K562 (cell line): ENCODE data around the gene ADAMTSL3. TPM values are rescaled to one million over a fixed set of nuclear protein-coding genes. Genes with fewer than 3 reads are reported as not detected.

ENCODE experiments used
- ATAC-seq: fragments of 200-7000 bp; cut with Tn5 transposase; 3 replicates; pipeline ENCODE4 v1.9.1; 2020; ENCODE audit warnings: moderate library complexity
- BruUV-seq: library from RNA; stranded (reverse); fragments of 400-500 nt; replicated peaks from 2 replicates; lab custom pipeline; 2021; lab: Mats Ljungman, UMichigan
- CTCF ChIA-PET: fragments of 300-600 bp; formaldehyde crosslinking; extraction: SDS; loops from one replicate; lab custom pipeline; 2021; ENCODE audit warnings: low intra/inter-chr PET ratio; lab: Yijun Ruan, JAX
- POLR2A ChIA-PET: fragments of 300-600, 350-650 bp; sonication (Branson Sonifier 250); formaldehyde crosslinking; extraction: SDS; loops from one replicate; lab custom pipeline; 2021; ENCODE audit warnings: antibody characterized with exemption, inconsistent platforms; lab: Yijun Ruan, JAX
- DNase-seq, 4 experiments: peaks; one replicate each; pipeline versions ENCODE4 v3.0.0 to v3.0.0-alpha.2; 2011 to 2018; ENCODE audit warnings: low spot score in 3 of 4, mixed read lengths in 3 of 4; ENCODE audit errors: extremely low read depth in 1 of 4
- FAIRE-seq: peaks from 2 replicates; lab custom pipeline; 2011; peaks lifted over from hg19 to GRCh38; lab: Jason Lieb, UNC
- H2AFZ ChIP-seq: 2 replicates; pipeline ENCODE4 v1.6.0; 2011; ENCODE audit warnings: low read depth, low read length, control low read depth, inconsistent platforms
- H3K27ac ChIP-seq: fragments of 200-600 bp; 3 replicates; pipeline ENCODE4 v1.8.0; 2011; ENCODE audit warnings: low read depth, mild to moderate bottlenecking, control low read depth, inconsistent platforms, low read length, moderate library complexity, mixed read lengths; ENCODE audit errors: extremely low read depth
- H3K27me3 ChIP-seq, 2 experiments: fragments of 300-600 bp in 1 of 2; 2 replicates in 1 of 2; 3 replicates in 1 of 2; pipeline versions ENCODE4 v1.6.0 to v1.8.0; 2011; ENCODE audit warnings: inconsistent platforms in 2 of 2, low read length in 2 of 2, mild to moderate bottlenecking in 1 of 2, mixed read lengths in 1 of 2, moderate library complexity in 1 of 2; ENCODE audit not compliant: control insufficient read depth in 2 of 2, insufficient read depth in 2 of 2
- H3K36me3 ChIP-seq: fragments of 300-600 bp; 3 replicates; pipeline ENCODE4 v1.8.0; 2011; ENCODE audit warnings: mild to moderate bottlenecking, low read length, inconsistent platforms; ENCODE audit not compliant: control insufficient read depth, insufficient read depth
- H3K4me1 ChIP-seq, 2 experiments: fragments of 200-600 bp in 1 of 2; replicated peaks in 1 of 2; 2 replicates in 1 of 2; 3 replicates in 1 of 2; pipeline versions ENCODE4 v1.5.1 to v1.8.0; 2011; ENCODE audit warnings: inconsistent platforms in 2 of 2, low read length in 2 of 2, mild to moderate bottlenecking in 1 of 2, mixed read lengths in 1 of 2, moderate library complexity in 1 of 2; ENCODE audit not compliant: control insufficient read depth in 2 of 2, insufficient read depth in 2 of 2
- H3K4me2 ChIP-seq: 2 replicates; pipeline ENCODE4 v1.6.1; 2011; ENCODE audit warnings: low read length, control low read depth, inconsistent platforms, mixed read lengths; ENCODE audit not compliant: insufficient read depth
- H3K4me3 ChIP-seq: fragments of 200-600 bp; sonication (generic), shearing (Covaris generic); 2 replicates; pipeline ENCODE4 v1.5.1; 2016; ENCODE audit warnings: control low read depth, inconsistent platforms
- H3K79me2 ChIP-seq: fragments of 200-600 bp; 3 replicates; pipeline ENCODE4 v1.8.0; 2011; ENCODE audit warnings: low read length, inconsistent platforms; ENCODE audit not compliant: control insufficient read depth, insufficient read depth
- H3K9ac ChIP-seq, 2 experiments: 2 replicates each; pipeline versions ENCODE4 v1.6.0 to v1.6.1; 2011; ENCODE audit warnings: low read depth in 2 of 2, low read length in 2 of 2, control low read depth in 1 of 2, inconsistent platforms in 1 of 2, mild to moderate bottlenecking in 1 of 2, mixed read lengths in 1 of 2; ENCODE audit not compliant: insufficient read depth in 1 of 2
- H3K9me1 ChIP-seq: one replicate; pipeline ENCODE4 v1.6.0; 2011; ENCODE audit warnings: inconsistent platforms, mild to moderate bottlenecking, low read length, moderate library complexity; ENCODE audit not compliant: control insufficient read depth, insufficient read depth
- H3K9me3 ChIP-seq: replicated peaks from 2 replicates; pipeline ENCODE4 v1.5.1; 2011; ENCODE audit warnings: low read depth, low read length, inconsistent platforms; ENCODE audit not compliant: control insufficient read depth, insufficient read depth
- H4K20me1 ChIP-seq: replicated peaks from 2 replicates; pipeline ENCODE4 v1.6.1; 2011; ENCODE audit warnings: low read length, inconsistent platforms, mixed read lengths; ENCODE audit not compliant: control insufficient read depth, insufficient read depth
- CC2D1A ChIP-seq: fragments of 450-650 bp; IDR thresholded peaks from 2 replicates; pipeline ENCODE4 v1.6.1; 2017; ENCODE audit warnings: mild to moderate bottlenecking
- DMBX1 ChIP-seq: fragments of 250-450 bp; sonication (Bioruptor Pico); IDR thresholded peaks from 2 replicates; pipeline ENCODE4 v1.8.0; 2022; ENCODE audit warnings: inconsistent platforms, mild to moderate bottlenecking, moderate library complexity, borderline replicate concordance
- E2F1 ChIP-seq: sonication (generic); formaldehyde crosslinking; IDR thresholded peaks from 2 replicates; pipeline ENCODE4 v1.8.1; 2023; ENCODE audit warnings: mild to moderate bottlenecking, missing genetic modification reagents, moderate library complexity
- FUS ChIP-seq: fragments of 200-400 bp; formaldehyde crosslinking; optimal IDR thresholded peaks from 2 replicates; pipeline ENCODE3; 2017; ENCODE audit warnings: low read depth, low read length
- IFI16 ChIP-seq: fragments of 250-450 bp; sonication (Bioruptor Pico); IDR thresholded peaks from 2 replicates; pipeline ENCODE4 v2.1.2; 2022; ENCODE audit warnings: mild to moderate bottlenecking, inconsistent platforms
- KDM1A ChIP-seq, 2 experiments: fragments of 450-650 bp; IDR thresholded peaks; 2 replicates each; pipeline ENCODE4 v1.6.1; 2016; ENCODE audit warnings: mild to moderate bottlenecking in 2 of 2
- MCM3 ChIP-seq: fragments of 450-650 bp; IDR thresholded peaks from 2 replicates; pipeline ENCODE4 v1.6.1; 2016
- MCM7 ChIP-seq, 2 experiments: fragments of 450-650 bp; IDR thresholded peaks; 2 replicates each; pipeline ENCODE4 v1.6.1; 2016 to 2018
- PHF8 ChIP-seq: fragments of 200-600 bp; sonication (generic); IDR thresholded peaks from 2 replicates; pipeline ENCODE4 v1.6.1; 2012; ENCODE audit warnings: mixed run types, mild to moderate bottlenecking, inconsistent platforms, low read length, moderate library complexity, borderline replicate concordance
- PTTG1 ChIP-seq: fragments of 450-650 bp; IDR thresholded peaks from 2 replicates; pipeline ENCODE4 v1.6.1; 2016; ENCODE audit warnings: low read depth, mild to moderate bottlenecking, missing genetic modification characterization, missing compliant biosample characterization
- SMAD4 ChIP-seq: fragments of 250-450 bp; sonication (Bioruptor Pico); conservative IDR thresholded peaks from 2 replicates; pipeline ENCODE4 v1.8.0; 2021; ENCODE audit warnings: inconsistent platforms, mild to moderate bottlenecking, moderate library complexity
- SREBF1 ChIP-seq: fragments of 150-350 bp; IDR thresholded peaks from 2 replicates; pipeline ENCODE4 v1.6.1; 2014; ENCODE audit warnings: antibody characterized with exemption, low read depth, low read length, borderline replicate concordance
- TRIM24 ChIP-seq, 2 experiments: fragments of 450-650 bp; IDR thresholded peaks; 2 replicates each; pipeline ENCODE4 v1.6.1; 2016
- ZNF133 ChIP-seq: fragments of 250-450 bp; sonication (Bioruptor Pico); IDR thresholded peaks from 2 replicates; pipeline ENCODE4 v1.4.0; 2020; ENCODE audit warnings: mild to moderate bottlenecking
- ZNF143 ChIP-seq: sonication (generic); formaldehyde crosslinking; IDR thresholded peaks from 2 replicates; pipeline ENCODE4 v1.9.0; 2022; ENCODE audit warnings: mild to moderate bottlenecking, missing genetic modification reagents
- ZNF184 ChIP-seq: sonication (generic); formaldehyde crosslinking; IDR thresholded peaks from 2 replicates; pipeline ENCODE4 v1.5.0; 2020; ENCODE audit warnings: missing genetic modification reagents
- ZNF707 ChIP-seq: fragments of 250-450 bp; sonication (Bioruptor Pico); conservative IDR thresholded peaks from 2 replicates; pipeline ENCODE4 v1.8.0; 2022; ENCODE audit warnings: inconsistent platforms, mild to moderate bottlenecking, moderate library complexity
- ZNF77 ChIP-seq: fragments of 250-450 bp; sonication (Bioruptor Pico); IDR thresholded peaks from 2 replicates; pipeline ENCODE4 v1.5.0; 2020
- in situ Hi-C: fragments of 300-500 bp; cut with MboI; formaldehyde crosslinking; loops from 4 replicates; pipeline ENCODE4 v1.15.0; 2018; ENCODE audit warnings: inconsistent platforms, mixed read lengths
- intact Hi-C: fragments of 100-400 bp; cut with micrococcal nuclease; formaldehyde crosslinking; loops from 2 replicates; pipeline ENCODE4 v1.14.2; 2022
- polyA plus RNA-seq, 8 experiments: library from polyadenylated mRNA; depleted of rRNA in 4 of 8; stranded (reverse) in 5 of 8; unstranded in 3 of 8; fragments of >200 nt; fragmentation: Nextera tagmentation in 2 of 8; fragmentation: Illumina TruSeq in 1 of 8; extraction: Ambion mirVana in 2 of 8; extraction: Trizol in 1 of 8; gene quantifications; 2 replicates each; pipeline versions ENCODE4 v1.2.1 to v1.2.3, GENCODE V29; 2011 to 2014; ENCODE audit warnings: inconsistent platforms in 1 of 8, missing spikeins in 1 of 8
- total RNA-seq, 7 experiments: library from RNA; depleted of rRNA in 6 of 7; stranded (reverse); fragments of >200 nt in 6 of 7; fragmentation: Illumina TruSeq in 2 of 7; extraction: Trizol in 2 of 7; gene quantifications; 2 replicates each; pipeline versions ENCODE4 v1.2.1 to v1.2.3, GENCODE V29; 2011 to 2021; ENCODE audit warnings: low replicate concordance in 1 of 7

Gene ADAMTSL3
- total and polyA plus RNA-seq, 9 of the 15 experiments (the other 6 are each of a cell fraction or from before 2014, with no cell fraction given) = 0.01 to 0.18 (median 0.07) TPM; not detected in 3

- no peak for FAIRE-seq
- BruUV-seq = no TSS peak
These were observed 56.5 kb downstream of the ADAMTSL3 start for GRCh38 chr15:83710452-83710851.

More at GRCh38 chr15:83710452-83710851, 56.5 kb downstream of the ADAMTSL3 start:
- no peaks in the 10 kb centered on the region for H4K20me1 ChIP-seq
- no peak overlapping the region for H3K9ac ChIP-seq
- no peaks in the 10 kb centered on the region for H3K36me3 ChIP-seq
- in situ Hi-C loops (no loop called here), intact Hi-C loops (no loop called here)
- no peak overlapping the region for H3K4me3 ChIP-seq
- CTCF ChIA-PET = no interaction called here
- H2AFZ ChIP-seq = no peak overlapping the region
- H3K27ac ChIP-seq = no peak overlapping the region
- H3K79me2 ChIP-seq = no peaks in the 10 kb centered on the region
- H3K4me1 ChIP-seq = no peaks in the 10 kb centered on the region
- DNase-seq = no peak
- H3K9me3 ChIP-seq = no peaks in the 10 kb centered on the region
- ATAC-seq = no peak
- H3K9me1 ChIP-seq = no peaks in the 10 kb centered on the region
- no peak overlapping the region for H3K4me2 ChIP-seq
- H3K27me3 ChIP-seq = no peaks in the 10 kb centered on the region; a peak in 1 of 5 replicates
- TF ChIP-seq MCM3 (no peak), KDM1A (IDR thresholded peaks at IDR 0.05) (no peak), SMAD4 (CRISPR knock-in tag) (no peak), ZNF184 (no peak), ZNF707 (CRISPR knock-in tag) (no peak), MCM7 (IDR thresholded peaks at IDR 0.05) (no peak), SREBF1 (no peak), TRIM24 (IDR thresholded peaks at IDR 0.05) (no peak), PHF8 (no peak), CC2D1A (no peak), E2F1 (CRISPR knock-in tag) (no peak), DMBX1 (CRISPR knock-in tag) (no peak), PTTG1 (tag) (no peak), ZNF133 (no peak), ZNF143 (CRISPR knock-in tag) (no peak), FUS (no peak), ZNF77 (no peak), IFI16 (CRISPR knock-in tag) (no peak)
- POLR2A ChIA-PET = no interaction called here
